ENCODE data around the gene OGFR.

OGFR gene

DNA sequence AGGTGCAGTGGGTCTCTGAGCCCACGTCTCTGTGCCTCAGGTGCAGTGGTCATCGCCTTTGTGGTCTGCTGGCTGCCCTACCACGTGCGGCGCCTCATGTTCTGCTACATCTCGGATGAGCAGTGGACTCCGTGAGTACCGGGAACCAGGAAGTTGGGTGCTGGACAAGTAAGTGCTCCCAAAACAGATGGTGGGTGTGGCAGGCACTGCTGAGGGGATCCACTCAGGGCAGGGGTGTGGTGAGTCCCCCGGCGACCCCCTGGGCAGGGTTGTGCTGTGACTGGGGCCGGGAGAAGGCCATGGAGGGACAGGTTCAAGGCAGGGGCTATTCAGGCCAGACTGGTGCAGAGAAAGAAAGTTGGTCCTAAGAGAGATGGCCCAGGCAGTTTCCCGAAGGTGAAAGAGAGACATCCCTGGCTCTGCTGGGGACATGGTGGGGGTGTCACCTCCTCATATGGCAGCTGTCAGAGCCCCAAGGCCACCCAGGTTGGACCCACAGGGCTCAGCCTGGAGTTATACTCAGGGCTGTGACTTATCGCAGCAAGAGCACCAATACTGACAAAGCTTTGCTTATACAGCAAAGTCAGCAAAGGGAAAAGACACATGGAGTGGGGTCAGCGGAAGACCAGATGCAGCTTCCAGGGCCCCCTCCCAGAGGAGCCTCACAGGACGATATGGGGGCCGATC, 46.3 kb upstream of the OGFR start:
- H3F3A ChIP-seq (ENCODE audit: insufficient read depth): no peaks in the 10 kb centered on the region
- H3K4me3 ChIP-seq (ENCODE audit: insufficient read depth, low read length, poor library complexity, severe bottlenecking): no peak overlapping the region
- no peak overlapping the region for H2AFZ ChIP-seq (ENCODE audit: low read depth, low read length, severe bottlenecking)
- no peaks in the 10 kb centered on the region for H3K9me3 ChIP-seq (ENCODE audit: insufficient read depth, low read length)
- H3K27ac ChIP-seq (ENCODE audit: low read depth, low read length): no peak overlapping the region
- no peaks in the 10 kb centered on the region for H3K36me3 ChIP-seq (ENCODE audit: low read length)
- H3K79me2 ChIP-seq (ENCODE audit: insufficient read depth, low read length): no peaks in the 10 kb centered on the region
- H3K27me3 ChIP-seq (ENCODE audit: low read length): no peaks in the 10 kb centered on the region
- H3K9me2 ChIP-seq (replicated peaks; ENCODE audit: insufficient read depth, low read length): no peaks in the 10 kb centered on the region
- no peak overlapping the region for H3K4me2 ChIP-seq (ENCODE audit: low read depth, low read length, poor library complexity, severe bottlenecking)
- H3K9ac ChIP-seq (ENCODE audit: low read length): no peak overlapping the region
- no peak for TF ChIP-seq EZH2phosphoT487 (conservative IDR thresholded peaks at IDR 0.05; ENCODE audit: low read length)
- TF ChIP-seq, protein P1, sequence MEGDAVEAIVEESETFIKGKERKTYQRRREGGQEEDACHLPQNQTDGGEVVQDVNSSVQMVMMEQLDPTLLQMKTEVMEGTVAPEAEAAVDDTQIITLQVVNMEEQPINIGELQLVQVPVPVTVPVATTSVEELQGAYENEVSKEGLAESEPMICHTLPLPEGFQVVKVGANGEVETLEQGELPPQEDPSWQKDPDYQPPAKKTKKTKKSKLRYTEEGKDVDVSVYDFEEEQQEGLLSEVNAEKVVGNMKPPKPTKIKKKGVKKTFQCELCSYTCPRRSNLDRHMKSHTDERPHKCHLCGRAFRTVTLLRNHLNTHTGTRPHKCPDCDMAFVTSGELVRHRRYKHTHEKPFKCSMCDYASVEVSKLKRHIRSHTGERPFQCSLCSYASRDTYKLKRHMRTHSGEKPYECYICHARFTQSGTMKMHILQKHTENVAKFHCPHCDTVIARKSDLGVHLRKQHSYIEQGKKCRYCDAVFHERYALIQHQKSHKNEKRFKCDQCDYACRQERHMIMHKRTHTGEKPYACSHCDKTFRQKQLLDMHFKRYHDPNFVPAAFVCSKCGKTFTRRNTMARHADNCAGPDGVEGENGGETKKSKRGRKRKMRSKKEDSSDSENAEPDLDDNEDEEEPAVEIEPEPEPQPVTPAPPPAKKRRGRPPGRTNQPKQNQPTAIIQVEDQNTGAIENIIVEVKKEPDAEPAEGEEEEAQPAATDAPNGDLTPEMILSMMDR (IDR thresholded peaks at IDR 0.05; ENCODE audit: insufficient read depth, low read length, poor library complexity, severe bottlenecking): no peak
- no peaks in the 10 kb centered on the region for H4K20me1 ChIP-seq (ENCODE audit: low read depth, low read length)

DNA sequence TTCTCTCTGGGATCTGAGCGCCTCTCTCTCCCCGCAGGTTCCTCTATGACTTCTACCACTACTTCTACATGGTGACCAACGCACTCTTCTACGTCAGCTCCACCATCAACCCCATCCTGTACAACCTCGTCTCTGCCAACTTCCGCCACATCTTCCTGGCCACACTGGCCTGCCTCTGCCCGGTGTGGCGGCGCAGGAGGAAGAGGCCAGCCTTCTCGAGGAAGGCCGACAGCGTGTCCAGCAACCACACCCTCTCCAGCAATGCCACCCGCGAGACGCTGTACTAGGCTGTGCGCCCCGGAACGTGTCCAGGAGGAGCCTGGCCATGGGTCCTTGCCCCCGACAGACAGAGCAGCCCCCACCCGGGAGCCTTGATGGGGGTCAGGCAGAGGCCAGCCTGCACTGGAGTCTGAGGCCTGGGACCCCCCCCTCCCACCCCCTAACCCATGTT, 44.6 kb upstream of the OGFR start:
- Histone ChIP-seq H3K9ac (ENCODE audit: low read length) (no peak overlapping the region), H4K20me1 (ENCODE audit: low read depth, low read length) (no peaks in the 10 kb centered on the region), H3K36me3 (ENCODE audit: low read length) (no peaks in the 10 kb centered on the region), H2AFZ (ENCODE audit: low read depth, low read length, severe bottlenecking) (no peak overlapping the region), H3K4me2 (ENCODE audit: low read depth, low read length, poor library complexity, severe bottlenecking) (no peak overlapping the region), H3K79me2 (ENCODE audit: insufficient read depth, low read length) (no peaks in the 10 kb centered on the region), H3K4me3 (ENCODE audit: insufficient read depth, low read length, poor library complexity, severe bottlenecking) (no peak overlapping the region), H3K27ac (ENCODE audit: low read depth, low read length) (no peak overlapping the region), H3K9me2 (replicated peaks; ENCODE audit: insufficient read depth, low read length) (no peaks in the 10 kb centered on the region), H3F3A (ENCODE audit: insufficient read depth) (no peaks in the 10 kb centered on the region), H3K27me3 (ENCODE audit: low read length) (no peaks in the 10 kb centered on the region), H3K9me3 (ENCODE audit: insufficient read depth, low read length) (no peaks in the 10 kb centered on the region)
- no peak for TF ChIP-seq EZH2phosphoT487 (conservative IDR thresholded peaks at IDR 0.05; ENCODE audit: low read length)
- TF ChIP-seq, protein P1 (IDR thresholded peaks at IDR 0.05; ENCODE audit: insufficient read depth, low read length, poor library complexity, severe bottlenecking): no peak

DNA sequence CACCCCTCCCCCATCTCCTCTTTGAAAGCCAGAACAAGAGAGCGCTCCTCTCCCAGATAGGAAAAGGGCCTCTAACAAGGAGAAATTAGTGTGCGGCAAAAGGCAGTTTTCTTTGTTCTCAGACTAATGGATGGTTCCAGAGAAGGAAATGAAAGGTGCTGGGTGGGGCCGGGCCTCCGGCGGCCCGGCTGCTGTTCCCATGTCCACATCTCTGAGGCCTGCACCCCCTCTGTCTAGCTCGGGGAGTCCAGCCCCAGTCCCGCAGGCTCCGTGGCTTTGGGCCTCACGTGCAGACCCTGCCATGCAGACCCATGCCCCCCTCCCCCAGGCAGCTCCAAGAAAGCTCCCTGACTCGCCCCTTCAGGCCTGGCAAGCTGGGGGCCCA, 44.2 kb upstream of the OGFR start:
- Histone ChIP-seq H3K27me3 (ENCODE audit: low read length) (no peaks in the 10 kb centered on the region), H3K9ac (ENCODE audit: low read length) (no peak overlapping the region), H3K4me3 (ENCODE audit: insufficient read depth, low read length, poor library complexity, severe bottlenecking) (no peak overlapping the region), H3K27ac (ENCODE audit: low read depth, low read length) (no peak overlapping the region), H3K36me3 (ENCODE audit: low read length) (no peaks in the 10 kb centered on the region), H2AFZ (ENCODE audit: low read depth, low read length, severe bottlenecking) (no peak overlapping the region), H4K20me1 (ENCODE audit: low read depth, low read length) (no peaks in the 10 kb centered on the region), H3K9me3 (ENCODE audit: insufficient read depth, low read length) (no peaks in the 10 kb centered on the region), H3K4me2 (ENCODE audit: low read depth, low read length, poor library complexity, severe bottlenecking) (no peak overlapping the region), H3K9me2 (replicated peaks; ENCODE audit: insufficient read depth, low read length) (no peaks in the 10 kb centered on the region), H3F3A (ENCODE audit: insufficient read depth) (no peaks in the 10 kb centered on the region), H3K79me2 (ENCODE audit: insufficient read depth, low read length) (no peaks in the 10 kb centered on the region)
- TF ChIP-seq, protein P1 (IDR thresholded peaks at IDR 0.05; ENCODE audit: insufficient read depth, low read length, poor library complexity, severe bottlenecking): no peak
- no peak for TF ChIP-seq EZH2phosphoT487 (conservative IDR thresholded peaks at IDR 0.05; ENCODE audit: low read length)

All from SU-DHL-6 (cell line).